Esophagus mucosa (tissue), 1 donor: ENCODE data around the gene MYADML2. TPM values are rescaled to one million over a fixed set of nuclear protein-coding genes. Genes with fewer than 3 reads are reported as not detected.
"Not testable (repeated sequence)": the region's sequence is repeated elsewhere in the genome, so short reads cannot be mapped to it uniquely, and the experiment has no call there.

Source experiments
- ATAC-seq: fragments of 200-7000 bp; cut with Tn5 transposase; one replicate; pipeline ENCODE4 v1.9.1; 2020
- total RNA-seq: library from RNA; stranded (reverse); gene quantifications from one replicate; pipeline ENCODE4 v1.2.4, GENCODE V29; 2023
- donor health status: DM: yes; HTN: yes; CAD: no.

The MYADML2 gene
- total RNA-seq, 1 donor from 2014 or later: not detected

GRCh38 chr17:81958633-81959342, 11.8 kb upstream of the MYADML2 start:
- no peak for ATAC-seq

GRCh38 chr17:81957691-81958432, 10.8 kb upstream of the MYADML2 start:
- no peak for ATAC-seq

GRCh38 chr17:81956607-81957589, 9.9 kb upstream of the MYADML2 start:
- ATAC-seq: no peak

GRCh38 chr17:81955756-81956544, 8.9 kb upstream of the MYADML2 start:
- ATAC-seq: no peak

- ATAC-seq: no peak
Observed at GRCh38 chr17:81955058-81955681, 8.1 kb upstream of the MYADML2 start.

GRCh38 chr17:81954131-81955057, 7.4 kb upstream of the MYADML2 start:
- no peak for ATAC-seq

GRCh38 chr17:81953443-81953842, 6.4 kb upstream of the MYADML2 start:
- not testable (repeated sequence) for ATAC-seq

GRCh38 chr17:81952792-81953228, 5.8 kb upstream of the MYADML2 start:
- ATAC-seq: no peak

- ATAC-seq: no peak
Observed at GRCh38 chr17:81951785-81952684, 5.0 kb upstream of the MYADML2 start.

- no peak for ATAC-seq
Observed at GRCh38 chr17:81950501-81950900, 3.5 kb upstream of the MYADML2 start.

- peak; percentile 5 for ATAC-seq
Observed at GRCh38 chr17:81948635-81949378, 1.8 kb upstream of the MYADML2 start.

GRCh38 chr17:81944858-81945257, 2.2 kb downstream of the MYADML2 start:
- ATAC-seq: no peak

- no peak for ATAC-seq
Observed at GRCh38 chr17:81942167-81942553, 4.9 kb downstream of the MYADML2 start.

GRCh38 chr17:81941484-81942166, 5.4 kb downstream of the MYADML2 start:
- no peak for ATAC-seq

- ATAC-seq: no peak
Observed at GRCh38 chr17:81940538-81941483, 6.2 kb downstream of the MYADML2 start.

GRCh38 chr17:81939881-81940385, 7.1 kb downstream of the MYADML2 start:
- ATAC-seq: peak; percentile 5
